ENCODE measurements around the gene ZFYVE28.

The ZFYVE28 gene

DNA sequence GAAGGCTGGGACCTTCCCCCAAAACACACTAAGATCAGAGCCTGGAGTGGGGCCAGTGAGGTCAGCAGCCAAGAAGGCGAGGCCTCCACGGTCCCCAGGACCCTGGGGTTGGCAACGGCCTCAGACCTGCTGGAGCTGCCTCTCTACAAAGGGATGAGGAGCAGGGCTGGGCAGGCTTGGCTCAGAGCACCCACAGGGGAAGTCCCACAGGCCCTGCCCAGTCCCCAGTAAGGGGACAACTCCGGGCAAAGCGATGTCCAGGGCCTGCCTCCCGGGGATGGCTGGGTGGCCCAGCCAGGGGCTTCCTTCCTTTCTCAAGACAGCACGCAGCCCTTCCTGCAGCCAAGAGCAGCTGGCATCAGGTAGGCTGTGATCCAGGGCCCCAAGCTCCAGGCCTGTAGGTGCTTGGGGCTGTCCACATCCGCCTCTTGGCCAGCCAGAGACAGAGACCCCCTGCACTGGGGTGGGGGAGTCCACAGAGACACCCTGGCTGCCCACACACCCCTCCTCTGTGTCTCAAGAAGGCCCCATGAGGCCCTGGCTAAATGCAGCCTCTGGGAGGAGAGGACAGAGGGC, 162.2 kb downstream of the ZFYVE28 start:
- DNase-seq: peak; percentile 1

DNA sequence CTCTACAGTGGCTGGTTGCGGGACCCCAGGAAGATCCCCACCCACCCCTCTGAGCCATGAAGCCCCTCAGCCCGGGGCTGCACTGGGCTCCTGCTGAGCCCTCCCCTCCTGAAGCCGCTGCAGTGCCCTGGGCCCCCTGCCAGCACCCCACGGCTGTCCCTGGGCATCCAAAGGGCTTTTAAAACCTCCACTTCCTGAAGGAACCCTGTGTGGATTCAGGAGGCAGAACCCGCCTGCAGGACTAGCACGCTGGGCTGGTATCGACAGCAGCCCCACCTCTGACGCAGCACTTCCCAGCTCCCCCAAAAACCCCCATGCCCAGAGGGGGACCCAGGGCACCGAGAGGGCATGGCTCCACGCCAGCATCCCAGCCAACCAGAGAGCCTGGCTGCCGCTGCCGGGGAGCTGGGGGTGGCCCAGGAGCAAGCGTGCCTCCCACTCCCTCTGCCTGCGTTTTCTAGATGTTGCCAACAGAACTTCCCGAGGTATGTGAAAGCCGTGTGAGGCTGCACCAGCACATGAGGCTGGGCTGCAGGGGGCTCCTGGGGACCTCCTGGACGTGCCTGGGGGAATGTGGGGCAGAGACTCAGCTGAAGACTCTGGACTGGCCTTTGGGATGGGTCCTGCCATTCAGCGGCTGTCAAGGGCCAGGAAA, 162.8 kb downstream of the ZFYVE28 start:
- peak; percentile 1 for DNase-seq

DNA sequence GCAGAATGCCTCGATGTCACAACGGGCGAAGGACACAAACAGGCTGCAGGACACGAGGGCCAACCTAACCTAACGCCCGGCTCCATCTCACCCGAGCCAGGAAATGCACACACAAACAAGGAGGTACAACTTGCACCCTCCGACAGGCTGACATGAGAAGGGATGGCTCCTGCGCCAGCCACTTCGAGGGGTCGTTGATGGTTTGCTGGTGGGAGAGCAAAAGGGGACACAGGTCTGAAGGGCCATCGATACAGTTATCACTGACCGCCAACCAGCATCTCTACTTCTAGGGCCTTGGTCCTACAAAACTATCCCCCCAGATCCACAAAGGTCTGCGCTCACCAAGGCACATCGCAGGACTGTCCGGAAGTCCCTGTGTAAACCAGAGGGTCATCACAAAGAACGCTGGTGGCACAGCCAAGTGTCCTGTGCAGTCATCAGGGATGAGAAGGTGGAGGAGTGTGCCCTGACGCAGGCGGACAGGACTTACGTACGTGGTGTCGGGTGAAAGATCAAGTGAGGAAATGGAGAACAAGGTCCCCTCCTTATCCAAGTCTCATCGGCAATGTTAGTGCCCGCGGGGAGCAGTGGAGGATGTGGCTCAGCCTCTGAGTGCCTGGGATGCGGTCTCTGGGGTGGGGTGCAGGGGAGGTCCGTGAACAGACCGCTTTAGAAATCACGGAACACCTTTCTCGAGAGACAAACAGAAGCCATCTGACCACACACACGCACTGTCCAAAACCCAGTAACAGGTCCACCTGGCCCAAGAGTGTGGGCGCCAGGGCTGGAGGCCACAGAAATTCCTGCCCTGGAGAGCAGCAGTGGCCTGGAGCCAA, 163.6 kb downstream of the ZFYVE28 start:
- no peak for DNase-seq

DNA sequence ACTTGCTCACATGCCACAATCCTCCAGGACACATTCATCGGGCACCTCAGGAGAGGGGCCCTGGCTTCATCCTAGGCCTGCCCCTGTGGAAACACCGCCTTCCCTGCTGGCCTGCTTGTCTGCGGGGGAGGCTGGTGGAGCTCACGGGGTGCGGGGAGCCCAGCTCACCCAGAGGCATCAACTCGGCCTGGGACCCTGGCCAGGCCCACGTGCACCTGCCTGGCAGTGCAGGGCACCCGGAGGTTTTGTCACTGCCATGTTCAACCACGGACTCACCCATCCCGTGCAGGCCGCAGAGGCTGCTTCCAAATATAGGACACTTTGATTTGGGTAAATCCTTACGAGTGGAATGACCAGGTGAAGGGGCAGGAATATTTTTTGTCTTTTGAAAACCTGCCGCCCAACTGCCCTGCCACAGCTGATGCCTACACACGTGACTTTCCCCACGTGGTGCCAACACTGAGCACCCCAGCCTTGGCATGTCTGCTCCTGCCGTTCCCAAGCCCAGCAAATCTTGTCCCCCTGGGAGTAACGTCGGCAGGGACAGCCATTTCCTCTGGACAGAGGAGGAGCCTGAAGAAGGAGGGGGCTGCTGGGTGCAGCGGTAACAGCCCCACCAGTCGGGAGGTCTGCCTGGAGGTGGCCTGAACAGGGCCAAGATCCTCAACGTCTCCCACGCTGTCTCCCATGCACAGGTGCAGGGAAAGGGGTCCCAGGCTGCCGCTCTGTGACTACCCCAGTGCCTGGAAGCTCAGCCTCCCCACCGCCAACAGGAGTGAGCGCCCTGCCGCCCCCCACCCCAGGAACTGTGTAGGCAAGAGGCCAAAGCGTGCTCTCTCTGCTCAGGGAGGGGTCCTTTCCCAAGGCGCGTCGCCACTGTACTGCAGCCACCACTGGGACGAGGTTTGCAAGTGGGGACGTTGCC, 165.0 kb downstream of the ZFYVE28 start:
- peak; percentile 0 for DNase-seq

DNA sequence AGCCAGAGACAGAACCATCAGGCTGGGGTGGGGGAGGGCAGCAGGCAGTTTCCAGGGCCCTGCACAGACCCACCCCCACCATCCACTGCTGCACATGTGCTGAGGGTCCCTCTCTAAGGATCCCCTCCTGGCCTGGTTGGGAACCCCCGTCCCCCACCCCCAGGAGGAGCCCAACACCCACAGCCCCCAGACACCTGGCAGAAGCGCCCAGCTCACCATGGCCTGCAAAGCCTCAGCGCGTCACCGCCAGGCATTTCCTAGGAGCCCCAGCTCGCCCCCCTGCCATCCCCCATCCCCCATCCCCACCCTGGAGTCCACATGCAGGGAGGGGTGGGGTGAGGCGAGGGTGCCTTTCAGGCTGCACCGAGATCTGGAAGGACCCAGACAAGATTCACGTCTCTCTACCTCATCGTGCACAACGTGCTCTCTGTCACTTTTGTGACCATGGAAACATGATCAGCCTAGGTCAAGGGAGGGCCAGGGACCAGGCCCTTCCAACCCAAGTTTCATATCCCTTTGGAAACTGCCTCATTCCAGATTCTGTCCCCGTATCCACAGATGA, 165.8 kb downstream of the ZFYVE28 start:
- DNase-seq: peak; percentile 0

GRCh38 chr4:2251795-2252529, 166.5 kb downstream of the ZFYVE28 start:
- DNase-seq: peak; percentile 0

DNA sequence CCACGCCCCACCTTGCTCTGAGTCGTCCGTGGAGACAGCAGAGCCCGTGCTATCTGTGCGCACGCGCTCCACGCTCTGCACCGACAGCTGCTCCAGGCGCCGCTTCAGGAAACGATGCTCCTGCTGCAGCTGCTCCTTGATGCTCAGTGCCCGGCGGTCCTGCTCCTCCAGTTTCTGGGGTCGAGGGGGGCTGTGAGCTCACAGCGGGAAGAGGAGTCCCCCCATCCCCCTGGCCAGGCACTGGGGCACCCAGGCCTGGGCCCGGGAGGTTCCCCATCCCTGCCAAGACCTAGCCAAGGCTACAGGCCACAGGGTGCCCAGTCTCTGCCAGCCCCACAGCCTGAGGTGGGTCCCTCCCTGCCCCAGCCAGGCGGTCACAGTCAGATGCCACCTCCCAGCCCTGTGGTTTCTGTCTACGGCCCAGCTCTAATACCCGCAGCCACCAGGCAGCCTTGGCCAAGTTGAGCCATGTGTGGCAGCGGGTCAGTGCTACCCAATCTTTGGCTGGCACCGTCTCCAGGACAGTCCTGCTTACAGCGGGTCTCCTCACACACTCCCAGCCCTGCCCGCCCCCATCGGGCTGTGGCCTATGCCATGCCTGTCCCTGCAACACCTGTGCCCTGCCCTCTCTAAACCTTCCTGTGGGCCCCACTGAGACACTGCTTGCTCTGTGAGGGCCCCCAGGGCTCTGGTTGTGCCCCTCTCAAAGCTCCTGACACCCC, 167.2 kb downstream of the ZFYVE28 start:
- peak; percentile 0 for DNase-seq

DNA sequence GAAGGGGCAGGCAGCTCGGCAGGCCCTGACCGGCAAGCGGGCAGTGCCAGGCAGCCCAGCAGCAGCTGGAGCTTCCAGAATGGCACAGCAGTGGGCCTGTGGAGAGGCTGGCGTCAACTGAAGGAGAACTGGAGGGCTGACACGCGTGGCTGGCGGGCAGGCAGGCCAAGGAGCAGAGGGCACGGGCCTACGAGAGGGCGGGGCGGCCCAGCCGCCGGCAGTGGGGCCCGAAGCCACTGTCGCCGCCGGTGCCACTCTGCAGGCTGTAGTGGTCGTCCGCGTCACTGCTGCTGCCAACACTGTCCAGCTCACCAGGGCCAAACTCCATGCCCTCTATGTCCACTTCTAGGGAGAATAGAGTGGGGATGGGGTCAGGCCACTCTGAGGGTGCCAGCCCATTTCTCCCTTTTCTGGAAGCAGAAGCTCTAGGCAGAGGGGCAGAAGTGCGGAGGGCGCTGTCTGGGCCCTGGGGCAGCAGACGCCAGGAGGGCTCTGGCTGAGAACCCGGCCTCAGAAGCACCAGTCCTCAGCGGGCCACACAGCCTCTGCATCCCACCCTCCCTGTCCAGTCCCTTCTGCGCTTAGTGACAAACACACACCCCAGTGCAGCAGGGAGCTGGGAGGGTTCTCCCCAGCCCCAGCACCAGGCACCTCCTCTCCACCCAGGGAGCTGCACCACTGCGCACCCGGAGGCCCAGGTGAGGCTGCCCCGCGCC, 167.9 kb downstream of the ZFYVE28 start:
- DNase-seq: peak; percentile 1

- DNase-seq: peak; percentile 1
These were observed 168.7 kb downstream of the ZFYVE28 start for GRCh38 chr4:2249526-2250356.

DNA sequence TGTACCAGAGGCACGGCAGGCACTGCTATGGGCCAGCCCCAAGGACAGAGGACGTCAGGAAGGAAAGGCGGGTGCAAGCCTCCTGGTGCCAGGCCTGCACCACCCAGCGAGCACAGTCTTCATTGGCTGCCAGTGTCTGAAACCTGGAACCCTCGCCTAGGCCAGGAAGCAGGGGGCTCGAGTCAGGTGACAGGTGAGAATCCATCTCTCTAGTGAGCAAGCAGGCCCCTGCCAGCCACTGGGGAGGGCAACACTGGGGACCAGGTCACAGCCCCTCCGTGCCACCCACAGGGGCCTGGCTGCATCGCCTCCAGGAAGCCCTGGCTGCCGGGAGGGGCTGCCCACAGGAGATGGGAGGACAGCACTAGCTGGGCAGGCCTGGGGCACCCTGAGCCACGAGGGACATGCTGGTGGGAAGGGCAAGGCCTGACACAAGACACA, 169.6 kb downstream of the ZFYVE28 start:
- DNase-seq: peak; percentile 0

- DNase-seq: peak; percentile 0
These were observed 170.2 kb downstream of the ZFYVE28 start for GRCh38 chr4:2248044-2248780.

GRCh38 chr4:2247128-2248043, 171.1 kb downstream of the ZFYVE28 start:
- no peak for DNase-seq

DNA sequence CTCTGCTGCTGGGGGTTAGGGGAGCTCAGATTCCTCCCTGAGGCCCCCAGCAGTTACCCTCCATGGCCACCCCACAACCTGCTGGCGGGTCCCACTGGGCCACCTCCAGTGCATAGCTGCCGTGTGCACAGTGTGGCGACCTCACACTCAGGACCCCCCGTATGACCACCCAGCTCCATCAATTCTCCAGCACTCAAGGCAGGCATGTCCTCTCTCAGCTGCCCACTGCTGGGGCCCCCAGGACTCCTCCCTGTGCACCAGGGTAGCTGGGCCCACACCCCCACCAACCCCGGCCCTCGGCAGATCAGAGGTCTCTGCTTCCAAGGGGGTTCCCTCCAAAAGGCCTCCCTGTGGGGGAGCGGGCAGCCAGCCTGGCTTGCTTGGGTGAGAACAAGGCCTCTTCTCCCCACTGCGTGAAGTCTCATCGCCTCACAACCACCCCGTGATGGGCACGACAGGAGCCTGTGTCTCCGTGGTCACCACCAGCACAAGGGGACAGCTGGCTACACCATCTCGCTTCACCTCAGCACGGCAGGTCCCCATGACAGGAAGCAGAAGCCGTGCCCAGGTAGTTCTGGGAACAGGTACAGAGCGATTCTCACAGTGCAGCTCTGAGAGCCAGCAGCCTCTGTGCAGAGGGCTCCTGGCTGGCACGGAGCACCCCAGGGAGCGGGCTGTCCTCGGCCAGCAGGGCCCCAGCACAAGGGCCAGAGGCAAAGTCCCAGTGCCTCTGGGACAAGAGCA, 171.9 kb downstream of the ZFYVE28 start:
- no peak for DNase-seq

DNA sequence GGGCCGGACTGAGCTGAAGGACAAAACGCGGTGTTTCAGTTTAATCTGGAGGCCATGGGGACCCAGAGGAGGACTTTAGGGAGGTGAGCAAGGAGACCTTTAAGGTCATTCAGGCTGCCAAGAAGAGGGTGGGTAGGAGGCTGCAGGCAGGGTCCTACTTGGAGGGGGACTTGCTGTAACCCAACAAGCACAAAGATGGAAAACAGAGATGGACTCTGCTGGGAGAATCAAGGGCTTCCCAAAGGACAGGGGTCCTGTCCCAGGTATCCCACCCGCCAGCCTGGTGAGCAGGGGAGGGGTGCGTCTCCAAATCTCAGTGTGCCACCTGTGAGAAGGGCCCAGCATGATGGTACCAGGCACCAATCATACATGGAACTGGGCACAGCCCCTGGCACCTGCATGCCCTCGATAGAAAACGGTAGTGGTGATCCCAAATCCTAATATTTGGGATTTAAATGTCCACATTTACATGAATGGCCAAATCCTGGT, 172.6 kb downstream of the ZFYVE28 start:
- no peak for DNase-seq

- no peak for DNase-seq
These were observed 173.2 kb downstream of the ZFYVE28 start for GRCh38 chr4:2245057-2245786.
